8988T (cell line): ENCODE data around the gene DOCK11.
"Not testable (repeated sequence)": the region's sequence is repeated elsewhere in the genome, so short reads cannot be mapped to it uniquely, and the experiment has no call there.

ENCODE experiments used
- DNase-seq: peaks from one replicate; pipeline ENCODE4 v3.0.0; 2011

DOCK11 gene

GRCh38 chrX:118715917-118716316 is 220.3 kb downstream of the DOCK11 start:
- DNase-seq: not testable (repeated sequence)

GRCh38 chrX:118716833-118717232 is 221.2 kb downstream of the DOCK11 start:
- DNase-seq: not testable (repeated sequence)

GRCh38 chrX:118717678-118718391 is 222.2 kb downstream of the DOCK11 start:
- DNase-seq: no peak

GRCh38 chrX:118718737-118719136 is 223.1 kb downstream of the DOCK11 start:
- no peak for DNase-seq

GRCh38 chrX:118720058-118720707 is 224.6 kb downstream of the DOCK11 start:
- DNase-seq: no peak

GRCh38 chrX:118723376-118723775 is 227.8 kb downstream of the DOCK11 start:
- no peak for DNase-seq

- no peak for DNase-seq
These were observed 228.8 kb downstream of the DOCK11 start for GRCh38 chrX:118724365-118724764.

GRCh38 chrX:118724775-118725174 is 229.2 kb downstream of the DOCK11 start:
- no peak for DNase-seq

GRCh38 chrX:118726396-118726795 is 230.8 kb downstream of the DOCK11 start:
- no peak for DNase-seq

- peak; percentile 43 for DNase-seq
These were observed 231.5 kb downstream of the DOCK11 start, which contains the start of gene IL13RA1 for GRCh38 chrX:118726887-118727685. TSS of gene IL13RA1 (plus strand) at chrX:118727606. CDS start at chrX:118727639, 33 bp downstream.

- DNase-seq: no peak
These were observed 232.2 kb downstream of the DOCK11 start for GRCh38 chrX:118727686-118728339.

GRCh38 chrX:118729042-118729652 is 233.5 kb downstream of the DOCK11 start:
- DNase-seq: no peak

GRCh38 chrX:118730500-118731247 is 235.1 kb downstream of the DOCK11 start:
- DNase-seq: no peak

GRCh38 chrX:118732551-118732950 is 236.9 kb downstream of the DOCK11 start:
- not testable (repeated sequence) for DNase-seq

GRCh38 chrX:118734909-118735308 is 239.3 kb downstream of the DOCK11 start:
- no peak for DNase-seq
